Suppressor macrophage treated with lipopolysaccharide for 4 hours (primary cell): ENCODE data around the gene TNFAIP8L1.

Experiments
- DNase-seq: peaks from one replicate; pipeline ENCODE4 v3.0.0-alpha.2; 2020

The TNFAIP8L1 gene

DNA sequence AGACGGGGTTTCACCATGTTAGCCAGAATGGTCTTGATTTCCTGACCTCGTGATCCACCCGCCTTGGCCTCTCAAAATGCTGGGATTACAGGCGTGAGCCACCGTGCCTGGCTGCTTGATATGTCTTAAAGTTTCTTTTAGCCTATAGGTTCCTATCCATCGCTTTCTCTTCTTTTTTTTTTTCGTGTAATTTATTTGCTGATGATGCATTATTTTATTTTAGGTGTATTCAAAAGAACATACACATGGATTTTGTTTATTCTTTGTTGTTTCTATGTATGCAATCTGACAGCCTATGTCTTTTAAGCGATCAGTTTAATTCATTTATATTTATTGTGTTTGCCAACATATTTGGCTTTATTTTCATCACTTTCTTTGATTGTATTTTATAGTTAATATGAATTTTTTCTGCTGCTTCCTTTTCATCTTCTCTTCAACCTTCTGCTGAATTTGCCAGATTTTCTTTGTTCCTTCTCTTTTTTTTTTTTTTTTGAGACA lies 26.0 kb upstream of the TNFAIP8L1 start:
- no peak for DNase-seq

GRCh38 chr19:4618019-4618418 lies 21.3 kb upstream of the TNFAIP8L1 start:
- no peak for DNase-seq

DNA sequence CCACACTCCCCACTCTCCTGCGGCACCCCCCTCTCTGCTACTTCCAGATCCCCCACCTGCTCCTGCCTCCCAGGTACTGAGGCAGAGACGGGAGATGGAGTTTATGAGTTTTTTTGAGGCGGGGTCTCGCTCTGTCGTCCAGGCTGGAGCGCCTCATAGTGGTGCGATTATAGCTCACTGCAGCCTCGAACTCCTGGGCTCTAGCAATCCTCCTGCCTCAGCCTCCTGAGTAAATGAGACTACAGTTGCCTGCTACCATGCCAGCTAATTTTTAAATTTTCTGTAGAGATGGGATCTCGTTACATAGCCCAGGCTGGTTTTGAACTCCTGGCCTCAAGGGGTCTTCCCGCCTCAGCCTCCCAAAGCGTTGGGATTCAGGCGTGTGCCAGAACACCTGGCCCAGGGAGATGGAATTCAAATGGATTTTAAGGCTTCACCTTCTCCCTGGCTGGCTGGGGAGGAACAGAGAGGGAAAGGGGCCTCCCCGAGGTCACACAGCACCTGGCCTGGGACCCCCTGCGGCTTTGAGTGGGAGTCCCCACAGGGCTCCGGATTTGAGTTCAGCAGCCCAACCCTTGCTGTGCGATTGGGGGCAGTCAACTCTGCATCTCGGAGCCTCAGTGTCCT lies 19.5 kb upstream of the TNFAIP8L1 start:
- no peak for DNase-seq

DNA sequence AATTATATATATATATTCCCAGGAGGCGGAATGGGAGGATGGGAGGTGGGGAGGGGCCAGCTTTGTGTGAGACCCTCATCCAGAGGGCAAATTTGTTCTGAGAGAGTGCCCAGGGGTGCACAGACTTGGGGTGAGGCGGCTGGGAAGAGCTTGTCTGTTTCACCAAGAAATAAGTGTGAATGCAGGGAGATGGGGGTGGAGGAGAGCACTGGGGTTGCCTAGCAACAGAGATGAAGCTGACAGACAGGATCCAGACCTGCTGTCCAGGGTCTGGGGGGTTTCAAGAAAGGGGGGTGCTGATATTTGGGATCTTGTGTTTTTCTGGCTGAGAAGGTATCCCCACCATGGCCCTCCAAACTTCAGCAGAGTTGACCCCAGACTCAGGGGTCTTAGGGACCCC lies 18.6 kb upstream of the TNFAIP8L1 start:
- DNase-seq = no peak

DNA sequence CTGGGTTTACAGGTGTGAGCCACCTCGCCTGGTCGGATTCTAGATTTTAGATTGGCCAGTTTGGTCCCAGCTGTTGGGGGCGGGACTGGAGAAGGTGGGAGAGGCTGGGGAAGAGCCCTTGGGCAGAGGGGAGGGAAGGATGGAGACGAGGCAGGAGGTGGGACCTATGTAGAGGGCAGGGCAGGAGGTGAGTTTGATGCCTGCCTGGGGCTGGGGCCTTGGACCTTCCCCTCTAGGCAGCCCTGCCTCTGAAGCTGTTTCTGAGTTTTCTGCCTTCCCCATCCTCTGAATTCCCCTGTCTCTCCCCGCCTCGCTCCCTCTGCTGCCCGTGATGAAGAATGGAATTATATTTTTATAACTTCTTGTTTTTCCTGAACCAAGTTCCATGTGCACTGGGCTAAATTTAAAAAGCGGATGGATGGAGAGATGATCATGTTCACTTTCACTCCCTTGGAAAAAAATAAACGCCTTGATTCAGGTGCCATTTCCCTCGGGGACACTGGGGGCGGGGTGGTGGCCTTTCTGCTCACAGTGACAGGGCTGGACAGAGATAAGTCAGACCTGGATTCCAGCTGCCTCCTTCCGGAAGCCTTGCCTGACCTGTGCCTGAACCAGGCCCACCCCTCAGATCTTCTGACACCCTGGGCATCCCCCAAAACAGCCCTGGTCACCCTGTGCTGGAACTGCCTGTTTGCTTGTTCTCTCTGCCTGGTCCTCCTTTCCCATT lies 16.5 kb upstream of the TNFAIP8L1 start:
- no peak for DNase-seq

- DNase-seq = no peak
These were observed 15.0 kb upstream of the TNFAIP8L1 start for GRCh38 chr19:4624301-4624700.

DNA sequence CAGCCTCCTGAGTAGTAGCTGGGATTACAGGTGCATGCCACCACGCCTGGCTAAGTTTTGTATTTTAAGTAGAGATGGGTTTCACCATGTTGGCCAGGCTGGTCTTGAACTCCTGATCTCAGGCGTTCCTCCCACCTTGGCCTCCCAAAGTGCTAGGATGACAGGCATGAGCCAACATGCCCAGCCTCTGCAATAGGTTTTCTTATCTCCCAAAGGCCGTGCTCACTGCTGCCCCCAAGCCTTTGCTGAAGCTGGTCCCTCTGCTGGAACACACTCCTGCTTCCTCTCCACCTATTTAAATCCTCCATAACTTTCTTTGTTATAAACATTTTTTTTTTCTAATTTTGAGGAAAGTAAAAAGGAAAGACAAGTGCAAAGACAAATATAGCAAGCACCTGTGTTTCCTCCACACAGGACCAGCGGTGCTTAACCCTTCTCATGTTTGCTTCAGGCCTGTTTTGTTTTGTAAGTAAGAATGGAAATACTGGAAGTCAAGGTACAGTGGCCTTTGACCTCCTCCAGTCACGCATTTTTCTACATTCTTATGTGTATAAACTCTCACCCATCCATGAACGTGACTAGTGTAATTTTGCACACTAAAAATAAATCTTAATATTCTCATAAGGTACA lies 14.5 kb upstream of the TNFAIP8L1 start:
- DNase-seq = no peak

GRCh38 chr19:4633140-4633967 lies 6.0 kb upstream of the TNFAIP8L1 start:
- DNase-seq = peak; percentile 91

DNA sequence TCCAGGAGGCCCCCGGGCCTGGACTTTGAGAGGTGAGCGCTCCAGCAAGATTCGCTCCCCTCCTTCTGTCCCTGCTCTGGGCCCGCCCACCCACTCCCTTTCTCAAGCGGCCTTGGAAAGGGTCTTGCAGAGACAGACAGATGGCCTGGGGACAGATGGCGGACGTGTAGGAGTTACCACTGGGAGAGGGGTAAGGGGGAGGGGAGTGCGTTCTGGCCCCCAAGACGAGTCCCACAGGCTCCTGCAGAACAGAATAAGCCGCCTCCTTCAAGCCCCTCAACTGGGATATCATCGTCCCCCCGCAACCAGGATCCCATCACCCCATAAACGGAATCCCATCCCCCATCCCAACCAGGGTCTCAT lies 3.6 kb upstream of the TNFAIP8L1 start:
- no peak for DNase-seq

DNA sequence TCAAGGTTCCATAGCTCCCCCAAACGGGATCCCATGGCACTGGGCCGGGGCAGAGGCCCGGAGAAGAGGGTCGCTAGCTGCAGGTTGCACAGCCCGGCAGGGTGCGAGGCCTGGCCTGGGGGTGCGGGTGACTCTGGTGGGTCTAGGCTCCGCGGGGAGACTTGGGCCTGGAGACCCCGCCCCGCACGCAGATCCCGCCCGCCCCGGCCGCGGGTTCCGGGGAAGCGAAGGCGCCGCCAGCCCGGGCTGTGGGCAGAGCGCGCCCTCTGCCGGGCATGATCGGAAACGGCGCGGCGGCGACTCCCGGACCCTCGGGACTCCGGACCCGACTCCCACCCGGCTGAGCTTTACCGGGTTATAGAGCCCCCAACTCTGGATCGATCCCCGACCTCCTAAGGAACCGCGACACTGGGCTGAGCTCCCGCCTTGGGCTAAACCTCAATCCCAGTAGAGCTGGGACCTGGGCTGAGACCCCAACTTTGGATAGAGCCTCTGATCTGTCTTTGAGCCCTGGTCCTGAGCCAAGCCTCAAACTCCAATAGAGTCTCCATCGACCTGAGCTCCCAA lies 3.1 kb upstream of the TNFAIP8L1 start:
- DNase-seq = peak; percentile 80

- DNase-seq = no peak
These were observed 2.6 kb upstream of the TNFAIP8L1 start for GRCh38 chr19:4636761-4637160.

GRCh38 chr19:4638317-4638716 lies 999 bp upstream of the TNFAIP8L1 start:
- no peak for DNase-seq

GRCh38 chr19:4639531-4640246 lies 373 bp downstream of the TNFAIP8L1 start:
- DNase-seq = no peak

DNA sequence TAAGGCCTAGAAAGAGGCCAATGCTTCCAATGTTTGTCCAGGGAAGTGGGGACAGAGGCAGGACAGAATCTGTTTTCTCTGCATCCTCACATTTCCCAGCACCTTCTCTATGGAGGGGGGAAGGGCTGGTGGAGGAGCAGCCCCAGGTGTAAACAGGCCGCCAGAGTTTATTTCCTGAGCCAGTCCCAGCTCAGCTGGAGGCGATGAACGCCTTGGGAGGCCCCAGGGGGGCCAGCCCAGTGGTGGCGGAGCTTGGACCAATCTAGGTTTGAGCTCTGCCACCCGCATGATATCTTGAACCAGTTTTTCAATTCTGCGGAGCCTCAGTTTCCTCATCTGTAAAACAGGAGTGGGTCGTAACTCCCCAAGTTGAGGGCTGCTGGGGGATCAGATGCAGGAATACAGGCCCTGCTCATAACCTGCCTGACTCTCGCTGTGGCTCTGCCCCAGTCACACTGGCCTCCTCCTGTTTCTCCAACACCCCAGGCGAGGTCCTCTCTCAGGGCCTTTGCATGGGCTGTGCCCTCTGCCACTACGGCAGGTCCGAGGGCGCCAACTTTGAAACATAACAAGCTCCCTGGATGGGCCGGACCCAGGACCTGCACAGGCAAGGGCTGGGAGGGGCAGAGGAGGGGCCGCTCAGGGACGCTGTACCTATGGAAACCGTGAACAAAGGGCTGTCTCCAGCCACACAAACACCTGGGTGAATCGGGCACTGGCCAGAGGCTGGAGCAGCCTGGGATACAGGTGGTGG lies 1.1 kb downstream of the TNFAIP8L1 start:
- DNase-seq = no peak

DNA sequence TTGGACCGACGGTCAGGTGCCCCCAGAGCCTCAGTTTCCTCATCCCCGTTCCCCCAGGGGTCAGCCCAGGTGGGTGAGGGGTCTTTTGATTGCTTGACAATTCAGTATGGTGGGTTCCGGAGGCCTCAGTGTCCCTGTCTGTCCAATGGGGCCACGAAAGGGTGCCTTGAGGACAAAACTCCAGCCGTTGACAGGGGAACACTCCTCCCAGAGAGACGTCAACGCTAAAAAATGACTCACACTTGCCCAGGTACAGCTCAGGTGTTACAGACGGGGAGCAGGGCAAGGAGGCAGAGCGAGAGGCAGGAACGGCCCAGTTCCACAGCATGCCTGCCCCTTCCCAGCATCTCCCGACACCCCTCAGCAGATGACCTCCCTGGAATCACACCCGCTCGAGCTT lies 1.8 kb downstream of the TNFAIP8L1 start:
- DNase-seq = no peak

- DNase-seq = no peak
These were observed 3.3 kb downstream of the TNFAIP8L1 start for GRCh38 chr19:4642625-4643024.

DNA sequence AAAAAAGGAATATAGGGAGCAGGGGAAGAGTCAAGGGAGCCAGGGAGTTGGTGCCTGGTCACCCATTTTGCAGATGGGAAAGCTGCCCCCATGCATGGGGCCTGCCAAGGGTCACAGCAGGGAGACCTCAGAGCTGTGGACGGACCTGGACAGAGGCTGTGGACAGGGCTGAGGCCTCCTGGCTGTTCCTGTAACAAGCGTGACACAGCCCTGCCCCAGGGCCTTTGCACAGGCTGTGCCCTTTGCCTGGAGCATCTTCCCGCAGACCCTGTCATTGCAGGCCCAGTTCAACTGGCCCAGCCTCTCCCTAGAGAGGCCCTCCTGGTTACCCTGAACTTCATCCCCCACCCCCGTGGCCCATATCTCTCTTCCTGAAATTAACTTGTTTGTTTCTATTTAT lies 6.4 kb downstream of the TNFAIP8L1 start:
- DNase-seq = no peak

DNA sequence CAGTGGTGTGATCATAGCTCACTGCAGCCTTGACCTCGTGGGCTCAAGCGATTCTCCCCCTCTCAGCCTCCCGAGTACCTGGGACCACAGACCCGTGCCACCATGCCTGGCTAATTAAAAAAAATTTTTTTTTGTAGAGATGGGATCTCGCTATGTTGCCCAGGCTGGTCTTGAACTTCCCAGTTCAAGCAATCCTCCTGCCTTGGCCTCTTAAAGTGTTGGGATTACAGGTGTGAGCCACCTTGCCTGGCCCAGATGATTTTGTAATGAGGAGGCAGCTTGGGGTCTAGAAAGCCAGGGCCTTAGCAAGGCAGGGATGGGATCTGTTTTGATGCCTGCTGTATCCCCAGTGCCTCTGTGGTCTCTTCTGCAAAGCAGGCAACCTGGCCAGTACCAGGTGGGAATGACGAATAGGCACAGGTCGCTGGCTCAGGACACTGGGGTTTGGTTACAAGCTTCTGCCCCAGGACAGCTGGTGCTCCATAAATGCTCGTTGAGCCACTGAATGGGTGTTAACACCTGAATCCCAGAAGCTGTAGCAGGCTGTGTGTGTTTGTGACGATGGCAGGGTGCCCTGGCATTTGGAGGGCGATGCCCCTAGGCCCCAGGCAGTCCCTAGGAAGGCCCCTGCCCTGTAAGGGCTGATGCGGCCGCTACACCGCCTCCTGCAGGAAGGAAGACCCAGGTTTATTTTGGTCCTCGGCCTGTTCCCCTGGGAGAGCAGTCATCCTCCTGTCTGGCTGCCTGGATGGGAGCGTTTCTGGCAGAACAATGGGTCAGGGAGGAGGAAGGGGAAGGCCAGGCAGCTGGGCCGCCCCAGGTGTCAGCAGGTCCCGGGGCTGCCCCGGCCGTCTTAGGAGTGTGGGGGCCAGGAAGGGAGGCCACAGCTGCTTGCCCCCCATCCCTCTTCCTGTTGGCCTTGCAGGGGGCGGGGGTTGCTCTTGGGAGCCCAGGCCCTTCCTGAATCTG lies 8.6 kb downstream of the TNFAIP8L1 start:
- DNase-seq = no peak

DNA sequence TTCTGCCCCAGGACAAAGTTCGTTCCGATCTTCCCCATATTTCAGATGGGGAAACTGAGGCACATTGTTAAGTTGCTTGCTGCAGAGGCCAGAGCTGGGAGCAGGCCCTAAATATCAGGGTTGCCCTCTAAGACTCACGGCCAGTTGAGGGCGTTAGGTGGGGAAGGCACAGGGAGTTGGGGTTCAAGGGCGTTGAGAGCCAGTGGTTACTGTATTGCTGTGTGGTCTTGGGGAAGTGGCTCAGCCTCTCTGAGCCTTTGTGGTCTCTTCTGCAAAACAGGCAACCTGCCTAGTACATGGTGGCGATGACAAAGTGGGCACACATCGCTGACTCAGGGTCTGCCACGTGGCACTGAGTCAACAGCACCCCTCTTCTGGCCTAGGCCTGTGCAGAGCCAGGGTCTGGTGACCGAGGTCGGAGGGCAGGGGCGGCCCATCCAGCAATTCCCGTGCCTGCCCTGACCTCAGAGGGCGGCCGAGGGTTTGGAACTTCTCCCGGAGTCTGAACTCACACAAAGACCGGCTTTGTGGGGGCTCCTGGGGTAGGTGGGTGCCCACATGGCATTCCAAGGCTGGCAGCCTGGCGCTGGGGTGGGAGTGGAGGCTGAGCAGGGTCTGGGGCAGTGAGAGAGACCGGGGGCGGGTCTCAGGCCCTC lies 10.2 kb downstream of the TNFAIP8L1 start:
- DNase-seq = no peak

- no peak for DNase-seq
These were observed 10.8 kb downstream of the TNFAIP8L1 start for GRCh38 chr19:4650159-4650558.
